Common myeloid progenitor, CD34-positive (primary cell): ENCODE results near the gene BCL6.

Experiments
- CTCF ChIA-PET: fragments of 350-600 bp; sonication (Branson Sonifier 250); formaldehyde crosslinking; loops from one replicate; lab custom pipeline; 2021; ENCODE audit warnings: antibody characterized with exemption; lab: Charles Lee
- POLR2A ChIA-PET: fragments of 350-600 bp; sonication (Branson Sonifier 250); formaldehyde crosslinking; loops from one replicate; lab custom pipeline; 2021; ENCODE audit warnings: antibody characterized with exemption; lab: Charles Lee
- DNase-seq, 3 donors: peaks; one replicate each; pipeline versions ENCODE4 v3.0.0 to v3.0.0-alpha.2; 2013
- H3K27ac ChIP-seq, 2 experiments: 1 replicate in 1 of 2; 2 replicates in 1 of 2; pipeline ENCODE4 v1.7.0; 2013; ENCODE audit warnings: inconsistent platforms in 2 of 2, low read length in 2 of 2, mild to moderate bottlenecking in 2 of 2, low read depth in 1 of 2, moderate library complexity in 1 of 2; ENCODE audit not compliant: severe bottlenecking in 2 of 2, insufficient read depth in 1 of 2, poor library complexity in 1 of 2
- H3K27me3 ChIP-seq, 5 experiments: replicated peaks in 2 of 5; 1 replicate in 3 of 5; 2 replicates in 2 of 5; pipeline versions ENCODE4 v1.6.1 to v1.7.0; 2013; ENCODE audit warnings: low read length in 4 of 5, mild to moderate bottlenecking in 2 of 5, moderate library complexity in 2 of 5, inconsistent platforms in 1 of 5; ENCODE audit not compliant: insufficient read depth in 5 of 5, control insufficient read depth in 4 of 5
- H3K36me3 ChIP-seq, 4 experiments: 1 replicate in 2 of 4; 2 replicates in 2 of 4; pipeline versions ENCODE4 v1.6.1 to v1.7.0; 2013; ENCODE audit warnings: low read length in 3 of 4, control low read depth in 1 of 4, mild to moderate bottlenecking in 1 of 4; ENCODE audit not compliant: control insufficient read depth in 4 of 4, insufficient read depth in 4 of 4
- H3K4me1 ChIP-seq, 4 experiments: 1 replicate in 3 of 4; 2 replicates in 1 of 4; pipeline versions ENCODE4 v1.6.1 to v1.7.1; 2013; ENCODE audit warnings: low read length in 3 of 4, mild to moderate bottlenecking in 3 of 4, control low read depth in 1 of 4, inconsistent platforms in 1 of 4, moderate library complexity in 1 of 4; ENCODE audit not compliant: control insufficient read depth in 4 of 4, insufficient read depth in 4 of 4; ENCODE audit errors: control extremely low read depth in 1 of 4
- H3K4me3 ChIP-seq, 7 experiments: 1 replicate in 4 of 7; 2 replicates in 3 of 7; pipeline versions ENCODE4 v1.5.1 to v1.7.0; 2013; ENCODE audit warnings: mild to moderate bottlenecking in 7 of 7, low read length in 6 of 7, moderate library complexity in 6 of 7, inconsistent platforms in 2 of 7, low read depth in 2 of 7, control low read depth in 1 of 7; ENCODE audit not compliant: insufficient read depth in 4 of 7, control insufficient read depth in 1 of 7; ENCODE audit errors: extremely low read depth in 1 of 7
- H3K9me3 ChIP-seq, 5 experiments: 1 replicate in 4 of 5; 2 replicates in 1 of 5; pipeline versions ENCODE4 v1.6.1 to v1.7.1; 2013; ENCODE audit warnings: low read length in 4 of 5, mild to moderate bottlenecking in 2 of 5, inconsistent platforms in 1 of 5, low read depth in 1 of 5, moderate library complexity in 1 of 5; ENCODE audit not compliant: control insufficient read depth in 4 of 5, insufficient read depth in 2 of 5; ENCODE audit errors: control extremely low read depth in 1 of 5
- WGBS: methylation state at CpG from one replicate; pipeline ENCODE4 v1.1.5; 2013; ENCODE audit not compliant: insufficient coverage; 5-methylcytosine and 5-hydroxymethylcytosine counted together

The BCL6 gene

DNA sequence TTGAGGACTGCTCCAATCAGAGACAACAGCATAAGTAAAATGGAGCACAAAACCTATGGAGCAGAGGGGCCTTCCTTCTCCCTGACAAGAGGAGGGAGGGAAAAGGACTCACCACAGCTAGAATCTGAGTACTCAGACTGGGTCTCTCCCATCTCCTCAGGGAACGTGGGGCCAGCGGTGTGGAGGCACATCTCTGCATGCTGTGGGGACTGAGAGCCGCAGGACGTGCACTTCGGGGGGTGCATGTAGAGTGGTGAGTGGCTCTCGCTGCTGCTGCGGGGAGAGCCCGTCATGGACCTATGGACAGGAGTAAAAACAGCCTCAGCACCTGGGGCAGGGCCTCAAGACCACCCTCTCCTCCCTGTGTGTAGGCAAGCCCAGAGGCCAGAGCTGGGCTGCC is 17.0 kb downstream of the BCL6 start:
- POLR2A ChIA-PET: no interaction called here
- DNase-seq: no peak
- WGBS: 94% methylated on average over 7 of the region's 8 CpGs
- Histone ChIP-seq H3K27ac (no peak overlapping the region), H3K4me3 (no peak overlapping the region), H3K27me3 (no peaks in the 10 kb centered on the region), H3K4me1 (peaks cover 0 to 4% (median 0%) of the 10 kb centered on the region in 4 experiments), H3K9me3 (no peaks in the 10 kb centered on the region), H3K36me3 (peaks cover 3 to 57% (median 8%) of the 10 kb centered on the region in 4 experiments)
- CTCF ChIA-PET: interaction anchor here (0.6 to 2.4 kb wide), 4 partner anchors 10 to 914 kb away, joined by 3 to 10 read pairs (median 4); no protein-coding TSS in a partner anchor

- Histone ChIP-seq H3K27me3 (no peaks in the 10 kb centered on the region), H3K36me3 (peaks cover 5 to 59% (median 8%) of the 10 kb centered on the region in 4 experiments)
These were observed 18.7 kb downstream of the BCL6 start for GRCh38 chr3:187726564-187726963.

DNA sequence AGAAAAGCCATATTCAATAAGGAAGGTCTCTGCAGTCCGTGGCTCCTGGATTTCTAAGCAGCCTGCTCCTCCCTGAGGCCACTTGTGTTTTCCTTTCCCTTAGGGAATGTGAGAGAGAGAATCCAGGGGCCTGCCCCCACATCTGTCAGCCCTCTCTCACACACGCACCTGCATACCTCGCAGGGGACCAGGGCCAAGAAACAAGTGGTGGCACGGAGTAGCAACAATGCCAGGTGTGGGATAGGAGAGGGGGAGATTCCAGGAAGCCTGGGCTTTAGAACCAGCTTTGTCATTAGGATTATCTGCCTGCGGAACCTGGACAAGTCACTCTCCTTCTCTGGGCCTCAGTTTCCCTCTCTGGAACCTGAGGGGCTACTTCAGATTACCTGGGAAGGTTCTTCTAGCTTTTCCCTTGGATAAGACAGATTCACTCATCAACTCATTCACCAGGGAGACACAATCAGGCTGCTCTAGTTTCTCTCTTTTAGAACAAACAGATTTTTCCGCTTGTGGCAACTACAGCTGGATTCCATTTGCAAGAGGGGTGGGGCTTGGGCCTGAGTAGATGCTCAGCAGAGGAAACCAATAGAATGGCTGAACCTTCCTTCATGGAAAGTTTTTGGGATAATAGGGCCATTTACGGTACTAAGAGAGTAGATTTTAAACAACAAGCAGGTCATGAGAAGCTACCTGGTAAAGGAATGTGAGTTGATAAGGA is 19.5 kb downstream of the BCL6 start:
- POLR2A ChIA-PET: no interaction called here
- 100% methylated on average over 6 of the region's 7 CpGs for WGBS
- Histone ChIP-seq H3K27ac (no peak overlapping the region), H3K36me3 (peaks cover 5 to 55% (median 7%) of the 10 kb centered on the region in 4 experiments), H3K4me1 (peaks cover 0 to 4% (median 0%) of the 10 kb centered on the region in 4 experiments), H3K4me3 (no peak overlapping the region), H3K9me3 (no peaks in the 10 kb centered on the region), H3K27me3 (no peaks in the 10 kb centered on the region)
- CTCF ChIA-PET: interaction anchor here (0.9 to 2.4 kb wide), 3 partner anchors 10 to 407 kb away, joined by 3 to 10 read pairs (median 5); no protein-coding TSS in a partner anchor
- DNase-seq: no peak

More at GRCh38 chr3:187726564-187726963, 18.7 kb downstream of the BCL6 start:
- WGBS: 97% methylated on average over 9 of the region's 13 CpGs
- Histone ChIP-seq H3K9me3 (no peaks in the 10 kb centered on the region), H3K4me3 (no peak overlapping the region), H3K27ac (no peak overlapping the region), H3K4me1 (peaks cover 0 to 4% (median 0%) of the 10 kb centered on the region in 4 experiments)
- CTCF ChIA-PET: interaction anchor here (0.9 to 2.4 kb wide), 3 partner anchors 10 to 408 kb away, joined by 3 to 10 read pairs (median 7); no protein-coding TSS in a partner anchor
- POLR2A ChIA-PET: no interaction called here
- no peak for DNase-seq

- peaks cover 5 to 55% (median 6%) of the 10 kb centered on the region in 4 experiments for H3K36me3 ChIP-seq
- POLR2A ChIA-PET: no interaction called here
These were observed 20.0 kb downstream of the BCL6 start for GRCh38 chr3:187725224-187725623.

DNA sequence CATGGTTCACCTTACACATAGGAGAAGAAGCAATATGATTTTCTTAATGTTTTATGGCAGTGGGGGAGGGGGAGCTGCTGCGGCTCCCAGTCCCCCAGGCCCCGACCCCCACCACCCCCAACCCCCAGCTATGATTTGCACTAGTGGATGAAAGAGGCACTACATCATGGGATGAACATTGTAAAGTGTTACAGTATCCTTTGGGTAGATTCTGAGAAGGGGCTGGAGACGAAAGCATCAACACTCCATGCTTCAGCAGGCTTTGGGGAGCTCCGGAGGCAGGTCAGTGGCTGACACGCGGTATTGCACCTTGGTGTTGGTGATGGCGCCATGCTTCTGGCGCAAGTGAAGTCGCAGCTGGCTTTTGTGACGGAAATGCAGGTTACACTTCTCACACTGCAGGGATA is 23.1 kb downstream of the BCL6 start:
- WGBS: 95% methylated on average over 8 of the region's 10 CpGs
- Histone ChIP-seq H3K27ac (no peak overlapping the region), H3K36me3 (peaks cover 4 to 32% (median 5%) of the 10 kb centered on the region in 4 experiments), H3K27me3 (no peaks in the 10 kb centered on the region), H3K4me1 (no peaks in the 10 kb centered on the region), H3K9me3 (no peaks in the 10 kb centered on the region), H3K4me3 (no peak overlapping the region)
- ChIA-PET CTCF (interaction anchor here (1.1 to 1.3 kb wide), 2 partner anchors 17 to 403 kb away, joined by 3 read pairs; no protein-coding TSS in a partner anchor), POLR2A (no interaction called here)
- DNase-seq: no peak

More at GRCh38 chr3:187725224-187725623, 20.0 kb downstream of the BCL6 start:
- CTCF ChIA-PET: interaction anchor here (1.1 kb wide), 1 partner anchor 22 kb away, joined by 5 read pairs; no protein-coding TSS in a partner anchor
- DNase-seq: no peak
- Histone ChIP-seq H3K4me3 (no peak overlapping the region), H3K27ac (no peak overlapping the region), H3K9me3 (no peaks in the 10 kb centered on the region), H3K27me3 (no peaks in the 10 kb centered on the region), H3K4me1 (no peaks in the 10 kb centered on the region)
- WGBS: 94% methylated on average over 22 of the region's 22 CpGs

DNA sequence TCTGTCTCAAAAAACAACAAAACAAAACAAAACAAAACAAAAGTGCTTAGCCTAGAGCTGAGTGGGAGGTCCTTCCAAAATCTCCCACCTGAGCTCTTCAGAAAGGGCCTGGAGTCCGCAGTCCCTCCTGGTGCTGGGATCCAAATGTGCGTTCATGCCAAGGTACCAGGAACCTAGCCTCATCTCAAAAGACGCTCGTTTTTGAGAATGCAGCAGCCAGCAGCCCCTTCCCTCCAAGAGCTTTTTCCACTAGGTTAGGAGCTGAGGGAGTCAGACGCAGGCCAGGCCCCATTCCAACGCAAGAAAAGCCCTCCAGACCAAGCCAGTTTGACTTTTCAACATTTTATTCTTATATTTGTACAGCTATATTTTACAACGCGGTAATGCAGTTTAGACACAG is 24.2 kb downstream of the BCL6 start:
- H3K4me1 ChIP-seq: no peaks in the 10 kb centered on the region
- H3K36me3 ChIP-seq: peaks cover 2 to 22% (median 4%) of the 10 kb centered on the region in 4 experiments
- no peak overlapping the region for H3K4me3 ChIP-seq
- no peak overlapping the region for H3K27ac ChIP-seq
- ChIA-PET POLR2A (interaction anchor here (0.6 kb wide), 1 partner anchor 403 kb away, joined by 3 read pairs; no protein-coding TSS in a partner anchor), CTCF (interaction anchor here (0.8 to 1.4 kb wide), 2 partner anchors 9 to 18 kb away, joined by 4 to 5 read pairs; no protein-coding TSS in a partner anchor)
- no peaks in the 10 kb centered on the region for H3K27me3 ChIP-seq
- WGBS: 95% methylated on average over 8 of the region's 8 CpGs
- no peaks in the 10 kb centered on the region for H3K9me3 ChIP-seq
- no peak for DNase-seq

GRCh38 chr3:187720337-187720670 is 25.0 kb downstream of the BCL6 start:
- Histone ChIP-seq H3K9me3 (no peaks in the 10 kb centered on the region), H3K4me1 (no peaks in the 10 kb centered on the region), H3K4me3 (no peak overlapping the region), H3K27me3 (no peaks in the 10 kb centered on the region), H3K27ac (no peak overlapping the region), H3K36me3 (peaks cover 2 to 16% (median 4%) of the 10 kb centered on the region in 4 experiments)
- 100% methylated on average over 1 of the region's 2 CpGs for WGBS
- POLR2A ChIA-PET: no interaction called here
- CTCF ChIA-PET: interaction anchor here (0.8 to 11.0 kb wide), 3 partner anchors 10 to 401 kb away, joined by 4 to 99 read pairs (median 5); no protein-coding TSS in a partner anchor
- no peak for DNase-seq
